Measurements from ENCODE around the gene EIF4E1B. TPM values are rescaled to one million over a fixed set of nuclear protein-coding genes. Genes with fewer than 3 reads are reported as not detected.

Gene EIF4E1B
- total RNA-seq, 4 donors from 2014 or later: not detected

- 69 to 86% methylated on average over 6 to 12 of the region's 12 CpGs for WGBS, 2 donors
- no peak for DNase-seq
- Histone ChIP-seq H3K4me1 (no peaks in the 10 kb centered on the region), H3K27me3 (peaks cover 11% of the 10 kb centered on the region), H3K27ac (no peak overlapping the region), H3K9me3 (no peaks in the 10 kb centered on the region), H3K36me3 (no peaks in the 10 kb centered on the region), H3K4me3 (replicated peaks in 1 of 3) (no peak overlapping the region)
- TF ChIP-seq POLR2A (IDR thresholded peaks at IDR 0.05): no peak
- TF ChIP-seq CTCF (IDR thresholded peaks at IDR 0.05): no peak
- intact Hi-C loops (cut with DNase I): no loop called here
These were observed 46.9 kb downstream of the EIF4E1B start for GRCh38 chr5:176677209-176677939.

- Histone ChIP-seq H3K27ac (no peak overlapping the region), H3K36me3 (no peaks in the 10 kb centered on the region), H3K27me3 (peaks cover 11% of the 10 kb centered on the region), H3K9me3 (no peaks in the 10 kb centered on the region), H3K4me3 (replicated peaks in 1 of 3) (no peak overlapping the region), H3K4me1 (no peaks in the 10 kb centered on the region)
- intact Hi-C loops (cut with DNase I): no loop called here
- DNase-seq: no peak
- WGBS, 2 donors: 77 to 79% methylated on average over 3 to 4 of the region's 5 CpGs
- no peak for TF ChIP-seq CTCF (IDR thresholded peaks at IDR 0.05)
- TF ChIP-seq POLR2A (IDR thresholded peaks at IDR 0.05): no peak
These were observed 48.1 kb downstream of the EIF4E1B start for GRCh38 chr5:176678584-176678983.

- H3K36me3 ChIP-seq: no peaks in the 10 kb centered on the region
- TF ChIP-seq POLR2A (IDR thresholded peaks at IDR 0.05) (no peak), CTCF (IDR thresholded peaks at IDR 0.05) (no peak)
- intact Hi-C loops (cut with DNase I): no loop called here
- DNase-seq: no peak
- no peaks in the 10 kb centered on the region for H3K4me1 ChIP-seq
- no peak overlapping the region for H3K27ac ChIP-seq
- H3K9me3 ChIP-seq: no peaks in the 10 kb centered on the region
- peaks cover 11% of the 10 kb centered on the region for H3K27me3 ChIP-seq
- WGBS, 2 donors: 32 to 49% methylated on average over 19 to 24 of the region's 31 CpGs
- H3K4me3 ChIP-seq (replicated peaks in 1 of 3): no peak overlapping the region
These were observed 49.1 kb downstream of the EIF4E1B start for GRCh38 chr5:176679365-176680225.

GRCh38 chr5:176680226-176680563 is 49.7 kb downstream of the EIF4E1B start:
- Histone ChIP-seq H3K36me3 (no peaks in the 10 kb centered on the region), H3K4me1 (no peaks in the 10 kb centered on the region), H3K27ac (no peak overlapping the region), H3K27me3 (peaks cover 11% of the 10 kb centered on the region), H3K9me3 (no peaks in the 10 kb centered on the region), H3K4me3 (replicated peaks in 1 of 3) (no peak overlapping the region)
- no peak for DNase-seq
- 14 to 20% methylated on average over 5 to 7 of the region's 33 CpGs for WGBS, 2 donors
- TF ChIP-seq POLR2A (IDR thresholded peaks at IDR 0.05) (no peak), CTCF (IDR thresholded peaks at IDR 0.05) (no peak)
- intact Hi-C loops (cut with DNase I): no loop called here

- no peak for TF ChIP-seq CTCF (IDR thresholded peaks at IDR 0.05)
- no peak for TF ChIP-seq POLR2A (IDR thresholded peaks at IDR 0.05)
- no peak for DNase-seq
- H3K4me3 ChIP-seq (replicated peaks in 1 of 3): no peak overlapping the region
- H3K9me3 ChIP-seq: no peaks in the 10 kb centered on the region
- H3K27me3 ChIP-seq: peaks cover 11% of the 10 kb centered on the region
- H3K4me1 ChIP-seq: no peaks in the 10 kb centered on the region
- no peak overlapping the region for H3K27ac ChIP-seq
- intact Hi-C loops (cut with DNase I): no loop called here
- no peaks in the 10 kb centered on the region for H3K36me3 ChIP-seq
- WGBS, 2 donors: 77 to 79% methylated on average over 6 of the region's 6 CpGs
These were observed 51.6 kb downstream of the EIF4E1B start for GRCh38 chr5:176682016-176682531.

All from thyroid gland (tissue), 4 donors.